Astrocyte (in vitro differentiated cells and primary cell): ENCODE measurements around the gene ZNF526.

Source experiments
- EZH2 ChIP-seq: IDR thresholded peaks from 2 replicates; pipeline ENCODE4 v1.6.1; 2012; ENCODE audit warnings: mild to moderate bottlenecking, low read length, inconsistent platforms; ENCODE audit not compliant: insufficient read depth
- TF ChIP-seq, protein P1 (sequence below): IDR thresholded peaks from 2 replicates; pipeline ENCODE4 v1.5.1; 2011; ENCODE audit warnings: low read depth, mild to moderate bottlenecking, inconsistent platforms, low read length, moderate library complexity; ENCODE audit not compliant: insufficient read depth

- TF ChIP-seq, protein P1, sequence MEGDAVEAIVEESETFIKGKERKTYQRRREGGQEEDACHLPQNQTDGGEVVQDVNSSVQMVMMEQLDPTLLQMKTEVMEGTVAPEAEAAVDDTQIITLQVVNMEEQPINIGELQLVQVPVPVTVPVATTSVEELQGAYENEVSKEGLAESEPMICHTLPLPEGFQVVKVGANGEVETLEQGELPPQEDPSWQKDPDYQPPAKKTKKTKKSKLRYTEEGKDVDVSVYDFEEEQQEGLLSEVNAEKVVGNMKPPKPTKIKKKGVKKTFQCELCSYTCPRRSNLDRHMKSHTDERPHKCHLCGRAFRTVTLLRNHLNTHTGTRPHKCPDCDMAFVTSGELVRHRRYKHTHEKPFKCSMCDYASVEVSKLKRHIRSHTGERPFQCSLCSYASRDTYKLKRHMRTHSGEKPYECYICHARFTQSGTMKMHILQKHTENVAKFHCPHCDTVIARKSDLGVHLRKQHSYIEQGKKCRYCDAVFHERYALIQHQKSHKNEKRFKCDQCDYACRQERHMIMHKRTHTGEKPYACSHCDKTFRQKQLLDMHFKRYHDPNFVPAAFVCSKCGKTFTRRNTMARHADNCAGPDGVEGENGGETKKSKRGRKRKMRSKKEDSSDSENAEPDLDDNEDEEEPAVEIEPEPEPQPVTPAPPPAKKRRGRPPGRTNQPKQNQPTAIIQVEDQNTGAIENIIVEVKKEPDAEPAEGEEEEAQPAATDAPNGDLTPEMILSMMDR: no peak
- no peak for TF ChIP-seq EZH2
Measured at GRCh38 chr19:42271861-42272534, 51.9 kb downstream of the ZNF526 start.
